Right ventricle myocardium superior (tissue), 1 donor: ENCODE results near the gene PPEF1. TPM values are rescaled to one million over a fixed set of nuclear protein-coding genes. Genes with fewer than 3 reads are reported as not detected.
"Not testable (repeated sequence)": the region's sequence is repeated elsewhere in the genome, so short reads cannot be mapped to it uniquely, and the experiment has no call there.

Experiments
- ATAC-seq: fragments of 200-7000 bp; cut with Tn5 transposase; one replicate; pipeline ENCODE4 v1.9.1; 2020; ENCODE audit warnings: mild to moderate bottlenecking; ENCODE audit not compliant: poor library complexity
- DNase-seq: peaks from one replicate; pipeline ENCODE4 v3.0.0-alpha.2; 2020
- intact Hi-C: fragments of 100-400 bp; cut with DNase I; formaldehyde crosslinking; loops from one replicate; pipeline ENCODE4 v1.11.2; 2022
- total RNA-seq: library from RNA; stranded (reverse); fragmentation: NEBNext Ultra II Directional; extraction: Animal tissue kit (Norgen Biotek cat#: 25700); gene quantifications from one replicate; pipeline ENCODE4 v1.2.1, GENCODE V29; 2021
- donor health status: DM: no; HTN: yes; CAD: no; lungs with severe emphysema.

PPEF1 gene
- total RNA-seq, 1 donor from 2014 or later, result 0.30 TPM

DNA sequence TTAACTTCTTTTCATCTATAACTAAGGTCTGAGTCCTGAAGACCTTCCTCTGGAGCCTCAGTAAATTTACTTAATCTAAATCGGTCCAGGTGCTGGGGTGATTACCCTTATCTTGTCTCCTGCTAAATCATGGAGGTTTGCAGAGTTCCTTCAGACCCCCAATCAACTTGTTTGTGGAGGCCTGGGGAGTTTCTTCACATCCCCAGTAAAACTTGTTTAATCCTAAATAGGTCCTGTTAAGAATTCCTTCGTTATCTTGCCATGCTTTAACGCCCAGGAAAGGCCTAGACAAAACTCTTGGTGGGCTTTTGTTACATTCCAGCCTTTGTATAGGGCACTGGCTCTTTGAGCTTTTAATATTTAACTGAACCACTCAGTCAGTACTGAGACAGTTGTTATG, 55.7 kb downstream of the PPEF1 start:
- ATAC-seq, DNase-seq, intact Hi-C loops: not testable (repeated sequence)

DNA sequence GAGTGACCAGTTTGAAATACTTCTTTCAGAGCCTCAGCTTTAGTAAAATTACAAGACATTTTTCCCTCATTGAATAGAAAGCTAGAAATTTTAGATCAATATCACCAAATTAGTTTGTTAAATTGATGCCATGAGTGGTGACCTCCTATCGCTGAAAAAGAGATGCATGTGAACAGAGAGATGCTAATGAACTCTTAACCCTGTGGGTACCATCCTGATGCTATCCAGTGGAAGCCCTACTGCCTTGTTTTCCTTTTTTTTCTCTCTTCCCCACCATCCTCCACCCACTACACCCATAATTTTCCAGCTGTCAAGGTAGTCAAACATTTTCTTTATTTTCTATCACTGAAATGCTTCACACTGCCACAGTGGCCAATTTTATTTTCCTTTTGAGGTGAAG, 61.9 kb downstream of the PPEF1 start:
- intact Hi-C loops, result no loop called here
- DNase-seq (no peak), ATAC-seq (no peak)

DNA sequence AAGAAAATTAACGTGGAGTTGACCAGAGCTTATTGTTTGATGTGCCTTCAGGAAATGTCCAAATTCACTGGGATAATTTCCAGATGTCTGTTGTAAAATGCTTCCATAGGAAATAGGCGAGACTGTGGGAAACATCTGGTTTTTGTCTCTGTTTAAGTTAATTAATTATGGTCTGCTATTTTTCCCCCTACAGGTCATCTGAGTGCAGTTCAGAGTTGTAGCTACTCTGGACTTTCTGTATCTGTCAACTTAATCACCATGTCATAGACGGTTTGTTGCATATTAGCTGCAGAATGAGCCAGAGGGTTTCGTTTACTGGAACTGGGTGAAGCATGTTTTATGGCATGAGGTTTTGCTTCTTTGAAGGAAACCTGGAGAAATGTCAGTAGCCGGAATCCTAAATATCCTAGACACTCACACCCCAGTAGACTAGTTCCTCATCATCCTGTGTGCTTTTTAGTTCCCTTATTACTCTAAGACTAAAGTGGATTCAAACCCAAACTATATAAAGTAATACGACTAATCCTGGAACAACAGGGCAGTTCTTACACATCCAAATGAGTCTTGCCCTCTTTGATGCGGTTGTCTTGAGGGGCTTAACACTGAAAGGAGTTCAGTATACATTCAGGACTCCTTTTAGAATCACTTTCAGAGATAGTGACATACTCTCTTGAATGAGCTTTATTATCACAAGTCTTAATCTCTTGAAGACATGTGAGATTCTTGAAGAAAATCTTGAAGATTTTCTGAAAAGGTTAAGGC, 62.5 kb downstream of the PPEF1 start:
- DNase-seq (no peak), ATAC-seq (no peak)
- intact Hi-C loops, result no loop called here

DNA sequence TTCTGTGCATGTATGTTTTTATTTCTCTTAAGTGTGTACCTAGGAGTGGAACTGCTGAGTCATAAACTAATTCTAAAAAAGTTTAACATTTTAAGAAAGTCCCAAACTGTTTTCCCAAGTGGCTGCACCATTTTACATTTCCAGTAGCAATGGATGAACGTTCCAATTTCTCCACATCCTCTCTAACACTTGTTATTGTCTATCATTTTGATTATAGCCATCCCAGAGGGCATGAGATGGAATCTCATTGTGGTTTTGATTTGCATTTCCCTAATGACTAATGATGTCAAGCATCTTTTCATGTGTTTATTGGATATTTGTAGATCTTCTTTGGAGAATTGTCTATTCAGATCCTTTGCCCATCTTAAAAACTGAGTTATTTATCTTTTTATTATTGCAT, 82.5 kb downstream of the PPEF1 start:
- DNase-seq (no peak), ATAC-seq (no peak)
- intact Hi-C loops, result no loop called here

DNA sequence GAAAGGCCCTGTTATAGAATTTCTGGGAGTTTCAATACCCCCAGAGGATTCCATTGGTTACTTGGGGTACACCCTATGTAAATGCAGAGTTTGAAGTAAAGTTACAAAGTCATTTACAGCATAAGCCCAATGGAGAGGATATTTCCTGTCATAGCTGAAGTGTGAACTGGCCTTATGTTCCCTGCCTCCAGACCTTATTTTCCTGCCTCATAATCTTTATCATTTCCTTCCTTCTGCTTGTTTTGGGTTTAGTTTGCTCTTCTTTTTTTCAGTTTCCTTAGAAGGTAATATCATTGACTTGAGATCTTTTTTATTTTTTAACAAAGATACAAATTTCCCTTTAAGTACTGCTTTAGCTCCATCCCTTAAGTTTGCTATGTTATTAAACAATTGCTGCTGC, 85.4 kb downstream of the PPEF1 start:
- intact Hi-C loops, result no loop called here
- ATAC-seq, result no peak
- no peak for DNase-seq

DNA sequence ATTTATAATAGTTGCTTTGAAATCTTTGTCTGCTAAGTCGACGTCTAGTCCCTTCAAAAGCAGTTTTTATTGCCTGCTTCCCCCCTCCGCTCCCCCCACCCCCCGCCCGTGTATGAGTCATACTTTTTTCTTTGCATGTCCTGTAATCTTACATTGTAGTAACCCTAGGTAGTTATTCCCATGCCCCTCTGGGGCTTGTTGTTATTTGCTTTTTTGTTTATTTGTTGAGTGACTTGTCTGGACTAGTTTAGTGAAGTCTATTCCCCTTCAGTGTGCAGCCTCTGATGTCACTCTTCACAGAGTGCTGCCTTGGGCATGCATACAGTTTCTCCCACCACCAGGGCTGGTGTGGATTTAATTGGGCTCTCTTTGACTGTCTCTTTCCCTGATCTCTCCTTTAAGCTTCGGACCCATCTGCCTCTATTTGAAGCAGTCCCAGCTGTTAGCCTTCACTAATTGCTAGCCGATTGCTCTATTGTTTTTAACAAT, 86.2 kb downstream of the PPEF1 start:
- ATAC-seq (no peak), DNase-seq (no peak)
- intact Hi-C loops, result no loop called here

DNA sequence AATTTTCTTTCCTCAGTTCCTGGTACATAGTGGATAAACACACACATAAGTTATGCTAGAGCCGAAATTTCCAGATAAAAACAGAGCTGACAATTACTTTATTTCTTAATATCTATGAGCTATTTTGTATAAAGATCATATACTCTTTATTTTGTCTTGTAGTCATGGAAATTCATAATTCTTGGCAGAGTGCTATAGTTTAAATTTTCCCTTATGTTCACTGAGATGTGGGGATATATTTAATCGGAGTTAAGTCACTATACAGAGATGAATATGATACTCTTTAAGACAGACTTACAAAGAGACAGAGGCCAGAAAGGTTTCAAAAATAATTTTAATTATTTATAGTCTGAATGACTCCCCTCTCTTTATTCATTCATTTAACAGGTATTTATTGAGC, 89.7 kb downstream of the PPEF1 start:
- intact Hi-C loops, result no loop called here
- ATAC-seq (no peak), DNase-seq (no peak)

DNA sequence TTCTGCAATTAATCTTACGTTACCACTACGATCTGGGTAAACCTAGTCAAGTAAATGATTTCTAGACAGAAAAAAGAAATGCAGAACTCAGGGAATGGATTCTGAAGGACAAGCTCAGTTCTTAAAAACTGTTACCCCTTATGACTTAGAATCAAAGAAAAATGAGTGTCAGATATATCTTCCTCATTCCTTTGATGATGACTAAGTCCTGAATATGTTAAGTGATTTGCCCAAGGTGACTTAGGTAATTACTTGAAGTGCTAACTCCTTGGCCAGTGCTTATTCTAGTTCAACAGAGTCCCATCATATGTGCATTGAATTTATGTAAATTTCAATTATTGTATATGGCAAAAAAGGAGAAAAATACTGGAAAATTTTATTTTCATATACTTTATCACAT, 92.5 kb downstream of the PPEF1 start:
- no peak for DNase-seq

DNA sequence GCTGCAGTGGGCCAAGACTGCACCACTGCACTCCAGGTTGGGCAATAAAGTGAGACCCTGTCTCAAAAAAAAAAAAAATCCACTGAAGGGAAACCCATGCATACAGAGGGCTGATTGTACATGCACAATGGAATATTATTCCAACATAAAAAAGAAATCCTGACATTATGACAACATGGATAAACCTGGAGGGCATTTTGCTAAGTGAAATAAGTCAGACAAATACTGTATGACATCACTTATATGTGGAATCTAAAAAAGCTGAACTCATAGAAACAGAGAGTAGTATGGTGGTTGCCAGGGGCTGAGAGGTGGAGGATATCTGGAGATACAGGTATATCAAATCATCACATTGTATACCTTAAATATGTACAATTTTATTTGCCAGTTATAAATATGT, 102.2 kb downstream of the PPEF1 start:
- intact Hi-C loops, result no loop called here
- no peak for ATAC-seq
- no peak for DNase-seq

More for the DNA sequence above, 92.5 kb downstream of the PPEF1 start:
- no peak for ATAC-seq
- intact Hi-C loops, result no loop called here

DNA sequence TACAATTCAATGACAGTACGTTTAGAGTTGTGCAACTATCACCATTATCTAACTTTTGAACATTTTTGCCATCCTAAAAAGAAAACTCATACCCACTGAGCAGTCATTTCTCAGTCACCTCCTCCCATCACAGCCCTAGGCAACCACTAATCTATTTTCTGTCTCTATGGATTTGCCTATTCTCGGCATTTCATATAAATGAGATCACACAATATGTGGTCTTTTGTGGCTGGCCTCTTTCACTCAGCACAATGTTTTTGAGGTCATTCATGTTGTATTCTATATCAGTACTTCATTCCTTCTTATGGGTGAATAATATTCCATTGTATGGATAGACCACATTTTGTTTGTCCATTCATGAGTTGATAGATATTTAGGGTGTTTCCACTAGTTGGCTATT, 103.0 kb downstream of the PPEF1 start:
- no peak for DNase-seq
- intact Hi-C loops, result no loop called here
- ATAC-seq, result no peak

DNA sequence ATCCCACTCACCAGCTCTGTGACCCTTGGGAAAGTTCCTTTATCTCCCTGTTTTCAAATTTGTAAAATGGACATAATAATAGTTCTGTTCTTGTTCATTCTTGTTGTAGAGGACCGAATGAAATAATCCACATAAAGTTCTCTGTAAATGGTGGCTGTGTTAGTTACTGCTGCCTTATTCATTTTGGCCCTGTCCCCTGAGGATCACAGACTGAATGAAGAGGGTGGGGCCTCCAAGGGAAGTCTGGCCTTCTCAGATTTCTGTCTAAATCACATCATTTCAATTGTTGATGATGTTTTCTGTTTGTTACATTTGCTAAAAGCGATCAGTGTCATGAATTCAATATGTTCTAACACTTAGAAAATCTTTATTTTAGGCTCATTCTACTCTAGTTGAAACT, 117.9 kb downstream of the PPEF1 start:
- intact Hi-C loops, result no loop called here
- DNase-seq (no peak), ATAC-seq (no peak)

DNA sequence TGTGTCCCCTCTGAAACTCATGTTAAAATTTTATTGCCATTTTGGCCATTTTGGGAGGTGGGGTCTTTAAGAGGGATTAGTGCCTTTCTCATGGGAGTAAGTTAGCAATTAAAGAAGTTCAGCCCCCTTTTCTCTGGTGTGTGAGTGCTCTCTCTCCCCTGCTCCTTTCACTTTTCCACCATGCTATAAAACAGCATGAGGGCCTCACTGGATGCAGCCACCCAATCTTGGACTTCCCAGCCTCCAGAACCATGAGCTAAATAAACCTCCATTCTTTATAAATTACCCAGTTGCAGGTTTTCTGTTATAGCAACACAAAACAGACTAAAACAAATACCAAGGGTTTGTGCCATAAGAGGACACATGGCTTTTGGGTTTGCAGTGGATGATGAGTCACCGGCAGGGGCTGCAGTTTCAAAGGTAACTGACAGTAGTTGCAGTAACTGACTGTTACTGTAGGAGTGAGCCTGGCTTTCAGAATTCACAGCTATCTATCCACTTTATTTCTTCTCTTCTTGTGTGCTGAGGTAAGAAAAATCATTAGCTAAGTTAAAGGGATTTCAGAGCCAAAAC, 121.5 kb downstream of the PPEF1 start:
- DNase-seq (no peak), ATAC-seq (no peak)
- intact Hi-C loops, result no loop called here

DNA sequence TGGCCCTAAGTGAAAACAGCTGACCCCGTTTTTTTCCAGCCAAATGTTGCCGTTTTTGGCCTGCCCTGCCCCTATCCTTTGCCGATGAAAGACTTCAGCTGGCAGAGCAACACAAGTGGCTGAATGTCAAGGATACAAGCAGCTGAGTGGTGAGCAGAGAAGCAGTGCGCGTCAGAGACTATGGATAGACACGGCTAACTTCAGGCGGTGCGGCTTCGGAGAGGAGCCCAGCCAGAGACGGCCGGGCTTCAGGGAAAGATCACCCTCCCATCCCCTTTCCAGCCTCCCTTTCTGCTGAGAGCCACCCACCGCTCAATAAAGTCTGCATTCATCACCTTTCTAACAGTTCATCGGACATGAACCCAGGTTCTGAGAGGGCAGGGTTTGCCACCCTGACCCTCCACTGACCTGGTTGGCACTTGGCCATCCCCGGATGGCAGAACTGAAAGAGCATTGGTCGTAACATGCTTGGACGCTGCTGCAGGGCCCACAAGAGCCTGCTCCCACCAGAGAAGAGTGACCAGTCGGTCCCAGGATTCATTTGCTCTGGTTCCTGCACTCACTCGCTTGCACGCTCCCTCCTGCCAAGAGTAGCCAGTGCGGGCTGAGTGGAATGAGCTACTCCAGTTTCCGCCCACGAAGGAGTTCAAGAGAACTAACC, 125.8 kb downstream of the PPEF1 start:
- intact Hi-C loops, result no loop called here
- ATAC-seq (peak; percentile 96), DNase-seq (peak; percentile 58)

DNA sequence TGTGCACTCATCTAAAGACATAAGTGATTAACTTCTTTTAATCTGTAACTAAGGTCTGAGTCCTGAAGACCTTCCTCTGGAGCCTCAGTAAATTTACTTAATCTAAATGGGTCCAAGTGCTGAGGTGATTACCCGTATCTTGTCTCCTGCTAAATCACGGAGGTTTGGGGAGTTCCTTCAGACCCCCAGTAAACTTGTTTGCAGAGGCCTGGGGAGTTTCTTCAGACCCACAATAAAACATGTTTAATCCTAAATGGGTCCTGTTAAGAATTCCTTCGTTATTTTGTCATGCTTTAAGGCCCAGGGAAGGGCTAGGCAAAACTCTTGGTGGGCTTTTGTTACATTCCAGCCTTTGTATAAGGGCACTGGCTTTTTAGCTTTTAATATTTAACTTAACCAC, 140.5 kb downstream of the PPEF1 start:
- ATAC-seq, intact Hi-C loops, DNase-seq: not testable (repeated sequence)

DNA sequence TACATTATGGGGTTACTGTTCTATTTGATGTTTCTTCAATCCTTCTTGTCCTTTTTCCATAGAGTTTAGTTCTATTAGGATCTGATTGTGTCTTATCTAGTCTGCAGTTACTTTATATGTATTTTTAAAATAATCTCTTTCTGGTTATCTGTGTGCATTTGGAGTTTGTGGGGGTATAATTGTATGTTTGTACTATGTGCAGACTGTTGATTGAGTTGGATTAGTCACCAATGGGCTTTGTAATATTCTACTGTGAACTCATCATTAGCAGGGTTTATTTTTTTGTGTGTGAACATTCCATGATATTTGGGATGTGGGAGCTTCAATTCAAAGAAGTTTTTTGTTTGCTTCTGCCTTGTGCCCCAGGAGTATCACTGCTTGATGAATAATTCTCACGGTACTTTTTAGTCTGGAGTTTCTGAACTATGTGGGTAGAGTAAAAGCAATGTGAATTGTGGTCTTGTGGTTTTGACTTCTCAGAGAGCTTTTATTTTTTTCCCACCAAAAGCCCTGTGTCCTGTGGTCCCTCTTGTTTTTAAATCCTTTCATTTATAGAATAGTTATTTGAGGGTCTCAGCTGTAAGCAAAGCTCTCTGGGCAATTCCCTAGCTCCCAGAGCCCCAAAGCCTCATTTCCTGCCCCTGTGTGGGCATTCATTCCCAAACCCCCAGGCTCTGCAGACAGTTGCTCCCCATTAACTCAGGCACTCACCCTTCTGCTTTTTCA, 148.6 kb downstream of the PPEF1 start:
- no peak for ATAC-seq
- intact Hi-C loops, result no loop called here

DNA sequence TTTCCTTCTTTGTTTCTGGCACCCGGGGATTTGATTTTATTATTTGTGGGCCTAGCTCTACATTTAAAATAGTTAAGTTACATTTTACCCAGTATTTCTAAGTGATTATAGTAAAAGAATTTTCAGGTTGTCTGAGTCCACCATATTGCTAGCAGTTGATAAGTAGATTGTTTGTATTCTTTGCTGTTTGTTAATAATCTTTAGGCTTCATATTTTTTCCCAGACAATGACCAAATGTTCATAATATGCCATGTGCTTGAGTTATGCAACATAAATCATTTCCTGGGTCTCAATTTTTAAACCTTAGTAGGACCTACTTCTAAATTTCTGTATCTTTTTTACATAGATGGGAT, 149.2 kb downstream of the PPEF1 start:
- no peak for DNase-seq
- no peak for ATAC-seq
- intact Hi-C loops, result no loop called here

More for the DNA sequence above, 148.6 kb downstream of the PPEF1 start:
- no peak for DNase-seq

DNA sequence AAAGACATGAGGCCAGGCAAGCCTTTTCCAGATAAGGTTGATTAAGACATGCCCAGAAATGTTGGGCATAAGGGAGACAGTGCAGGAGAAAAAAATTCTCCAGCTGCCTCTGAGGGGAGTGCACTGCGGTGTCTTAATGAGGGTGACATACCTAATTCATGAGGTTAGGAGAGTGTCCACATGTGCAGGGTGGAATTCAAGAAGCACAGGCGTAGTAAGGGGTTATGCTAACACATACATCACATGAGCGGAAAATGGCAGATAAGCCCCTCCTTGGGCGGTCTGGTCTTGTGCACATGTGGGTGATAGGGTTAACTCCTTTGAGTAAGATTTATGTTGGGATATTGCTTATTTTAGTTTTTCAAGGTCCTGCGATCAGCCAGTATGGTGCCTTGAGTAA, 154.1 kb downstream of the PPEF1 start:
- ATAC-seq (no peak), DNase-seq (no peak)
- intact Hi-C loops, result no loop called here

DNA sequence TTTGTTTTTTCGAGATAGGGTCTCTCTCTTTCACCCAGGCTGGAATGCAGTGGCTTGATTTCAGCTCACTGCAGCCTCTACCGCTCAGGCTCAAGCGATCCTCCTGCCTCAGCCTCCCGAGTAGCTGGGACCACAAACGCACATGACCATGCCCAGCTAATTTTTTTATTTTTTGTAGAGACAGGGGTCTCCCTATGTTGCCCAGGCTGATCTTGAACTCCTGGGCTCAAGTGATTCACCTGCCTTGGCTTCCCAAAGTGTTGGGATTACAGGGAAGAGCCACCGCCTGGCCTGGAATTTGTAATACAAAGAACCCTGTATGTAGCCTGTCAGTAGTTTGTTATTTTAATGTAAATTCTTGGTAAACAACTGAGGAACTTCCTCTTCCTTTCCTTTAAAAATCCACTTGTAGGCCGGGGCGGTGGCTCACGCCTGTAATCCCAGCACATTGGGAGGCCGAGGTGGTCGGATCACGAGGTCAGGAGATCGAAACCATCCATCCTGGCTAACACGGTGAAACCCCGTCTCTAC, 157.0 kb downstream of the PPEF1 start:
- intact Hi-C loops, result no loop called here
- DNase-seq (no peak), ATAC-seq (no peak)

DNA sequence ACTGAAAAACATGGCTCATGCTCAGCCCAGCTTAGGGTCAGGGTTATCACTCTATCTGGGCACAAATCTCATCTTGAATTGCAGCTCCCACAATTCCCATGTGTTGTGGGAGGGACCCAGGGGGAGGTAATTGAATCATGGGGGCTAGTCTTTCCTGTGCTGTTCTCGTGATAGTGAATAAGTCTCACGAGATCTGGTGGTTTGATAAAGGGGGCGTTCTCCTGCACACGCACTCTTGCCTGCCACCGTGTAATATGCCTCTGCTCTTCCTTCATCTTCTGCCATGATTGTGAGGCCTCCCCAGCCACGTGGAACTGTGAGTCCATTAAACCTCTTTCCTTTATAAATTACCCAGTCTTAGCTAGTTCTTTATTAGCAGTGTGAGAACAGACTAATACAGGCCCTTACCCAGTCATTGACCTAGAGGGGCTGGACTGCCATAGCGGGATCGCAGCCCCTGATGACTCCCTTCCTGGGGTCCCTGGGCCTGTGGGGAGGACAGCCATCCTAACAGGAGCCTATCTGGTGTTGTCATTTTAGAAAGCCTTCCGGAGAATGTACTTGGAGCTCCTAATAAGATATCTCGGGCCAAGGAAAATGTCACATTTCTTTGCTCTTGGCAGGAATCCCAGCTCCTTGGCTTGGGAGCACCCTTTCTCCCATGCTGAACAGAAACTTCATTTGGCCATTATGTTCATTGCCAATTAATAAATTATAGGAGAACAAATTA, 163.9 kb downstream of the PPEF1 start:
- peak; percentile 40 for ATAC-seq
- no peak for DNase-seq
- intact Hi-C loops, result no loop called here
